ENCODE measurements around the gene CTAGE1. TPM values are rescaled to one million over a fixed set of nuclear protein-coding genes. Genes with fewer than 3 reads are reported as not detected.

CTAGE1 gene
- total RNA-seq, 2 donors from 2014 or later, result not detected

DNA sequence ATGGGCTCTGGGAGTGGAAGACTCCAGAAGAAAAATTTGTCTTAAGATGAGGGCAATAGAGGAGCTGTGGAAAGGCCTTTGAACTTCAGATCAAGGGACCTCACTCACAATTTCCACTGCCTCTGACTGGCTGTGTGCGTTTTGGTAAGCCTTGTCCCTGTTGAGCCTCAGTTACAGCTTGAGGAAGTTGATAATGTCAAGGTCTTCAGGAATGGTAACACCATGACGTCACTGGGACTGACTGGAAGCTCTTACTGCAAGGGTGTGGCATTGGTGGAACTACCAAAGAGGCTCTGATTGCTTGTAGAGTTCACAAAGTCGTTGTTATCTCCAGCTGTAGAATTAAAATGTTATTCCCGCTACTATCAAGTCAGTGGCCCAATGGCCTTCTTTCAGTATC, 29.2 kb upstream of the CTAGE1 start:
- TF ChIP-seq, protein P1, sequence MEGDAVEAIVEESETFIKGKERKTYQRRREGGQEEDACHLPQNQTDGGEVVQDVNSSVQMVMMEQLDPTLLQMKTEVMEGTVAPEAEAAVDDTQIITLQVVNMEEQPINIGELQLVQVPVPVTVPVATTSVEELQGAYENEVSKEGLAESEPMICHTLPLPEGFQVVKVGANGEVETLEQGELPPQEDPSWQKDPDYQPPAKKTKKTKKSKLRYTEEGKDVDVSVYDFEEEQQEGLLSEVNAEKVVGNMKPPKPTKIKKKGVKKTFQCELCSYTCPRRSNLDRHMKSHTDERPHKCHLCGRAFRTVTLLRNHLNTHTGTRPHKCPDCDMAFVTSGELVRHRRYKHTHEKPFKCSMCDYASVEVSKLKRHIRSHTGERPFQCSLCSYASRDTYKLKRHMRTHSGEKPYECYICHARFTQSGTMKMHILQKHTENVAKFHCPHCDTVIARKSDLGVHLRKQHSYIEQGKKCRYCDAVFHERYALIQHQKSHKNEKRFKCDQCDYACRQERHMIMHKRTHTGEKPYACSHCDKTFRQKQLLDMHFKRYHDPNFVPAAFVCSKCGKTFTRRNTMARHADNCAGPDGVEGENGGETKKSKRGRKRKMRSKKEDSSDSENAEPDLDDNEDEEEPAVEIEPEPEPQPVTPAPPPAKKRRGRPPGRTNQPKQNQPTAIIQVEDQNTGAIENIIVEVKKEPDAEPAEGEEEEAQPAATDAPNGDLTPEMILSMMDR (IDR thresholded peaks at IDR 0.05), result no peak
- Histone ChIP-seq H3K36me3 (no peaks in the 10 kb centered on the region), H3K27ac (no peak overlapping the region), H3K27me3 (replicated peaks; ENCODE audit: insufficient read depth) (no peaks in the 10 kb centered on the region), H3K9me3 (peaks cover 13% of the 10 kb centered on the region), H3K4me3 (no peak overlapping the region), H3K4me1 (ENCODE audit: control insufficient read depth in 1 of 2, low read depth in 2 of 2) (peaks cover 0 to under 1% of the 10 kb centered on the region in 2 donors)
- ATAC-seq (ENCODE audit: insufficient number of reproducible peaks, low FRiP score, low read depth) (no peak), DNase-seq (ENCODE audit: low spot score) (no peak)

DNA sequence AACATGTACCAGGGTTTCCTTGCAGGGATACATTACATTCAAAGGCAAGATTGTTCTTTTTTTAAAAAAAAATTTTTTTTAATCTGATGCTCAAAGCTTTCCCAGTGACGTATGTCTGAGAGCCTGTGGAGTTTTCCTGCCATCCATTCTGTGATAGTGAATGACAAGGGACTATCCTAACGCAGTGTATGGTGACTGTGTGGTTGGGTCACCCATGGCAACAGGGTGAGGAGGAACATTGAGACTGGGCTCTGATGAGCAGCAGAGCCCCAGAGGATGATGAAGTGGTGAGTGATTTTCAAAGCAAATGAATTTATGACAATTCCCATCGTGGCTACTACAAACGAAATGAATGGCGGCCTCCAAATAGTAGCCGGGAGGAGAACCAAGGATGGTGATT, 28.6 kb upstream of the CTAGE1 start:
- Histone ChIP-seq H3K9me3 (peaks cover 13% of the 10 kb centered on the region), H3K27ac (no peak overlapping the region), H3K27me3 (replicated peaks; ENCODE audit: insufficient read depth) (no peaks in the 10 kb centered on the region), H3K36me3 (no peaks in the 10 kb centered on the region), H3K4me3 (no peak overlapping the region), H3K4me1 (ENCODE audit: control insufficient read depth in 1 of 2, low read depth in 2 of 2) (no peaks in the 10 kb centered on the region)
- DNase-seq (ENCODE audit: low spot score) (no peak), ATAC-seq (ENCODE audit: insufficient number of reproducible peaks, low FRiP score, low read depth) (no peak)
- TF ChIP-seq, protein P1 (IDR thresholded peaks at IDR 0.05), result no peak

DNA sequence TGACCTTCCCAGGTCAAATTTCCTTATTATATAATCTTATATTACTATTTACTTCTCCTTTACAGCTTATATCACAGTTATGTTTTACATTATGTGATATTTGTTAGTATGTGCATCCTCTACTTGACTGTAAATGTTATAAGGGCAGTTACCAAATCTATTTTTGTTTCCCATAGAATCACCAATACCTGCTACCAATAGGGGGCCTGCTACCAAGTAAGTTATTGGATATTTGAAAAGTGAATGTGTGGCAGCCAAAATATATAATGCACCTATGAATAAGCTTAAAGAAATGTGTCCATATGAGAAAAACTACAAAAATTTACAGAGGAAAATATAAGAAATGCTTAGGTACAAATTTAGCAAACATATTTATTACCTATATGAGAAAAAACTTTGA, 23.9 kb upstream of the CTAGE1 start:
- Histone ChIP-seq H3K9me3 (no peaks in the 10 kb centered on the region), H3K36me3 (no peaks in the 10 kb centered on the region), H3K4me1 (ENCODE audit: control insufficient read depth in 1 of 2, low read depth in 2 of 2) (no peaks in the 10 kb centered on the region), H3K27me3 (replicated peaks; ENCODE audit: insufficient read depth) (no peaks in the 10 kb centered on the region), H3K4me3 (no peak overlapping the region), H3K27ac (no peak overlapping the region)
- ATAC-seq (ENCODE audit: insufficient number of reproducible peaks, low FRiP score, low read depth) (no peak), DNase-seq (ENCODE audit: low spot score) (no peak)
- TF ChIP-seq, protein P1 (IDR thresholded peaks at IDR 0.05), result no peak

DNA sequence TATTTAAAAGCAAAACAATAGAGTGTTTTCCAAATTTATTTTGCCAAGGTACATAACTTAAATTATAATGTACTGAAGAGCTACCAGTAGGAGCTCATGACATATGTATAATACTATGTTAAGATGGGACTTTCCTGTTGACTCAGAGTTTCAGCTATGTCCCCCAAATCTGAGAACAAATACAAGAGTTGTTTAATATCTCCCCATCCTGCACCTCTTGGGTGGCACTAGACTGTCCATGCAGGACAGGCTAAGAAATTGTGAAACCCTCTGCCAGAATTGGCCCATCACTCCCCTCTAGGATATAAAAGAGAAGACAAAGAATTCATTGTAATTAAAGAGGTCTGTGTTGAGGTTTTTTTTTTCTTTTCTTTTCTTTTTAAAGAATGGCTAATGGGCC, 21.7 kb upstream of the CTAGE1 start:
- H3K4me1 ChIP-seq (ENCODE audit: control insufficient read depth in 1 of 2, low read depth in 2 of 2), result no peaks in the 10 kb centered on the region
- TF ChIP-seq, protein P1 (IDR thresholded peaks at IDR 0.05), result no peak
- no peak overlapping the region for H3K27ac ChIP-seq
- ATAC-seq (ENCODE audit: insufficient number of reproducible peaks, low FRiP score, low read depth), result no peak
- no peak for DNase-seq (ENCODE audit: low spot score)
- no peaks in the 10 kb centered on the region for H3K27me3 ChIP-seq (replicated peaks; ENCODE audit: insufficient read depth)
- no peaks in the 10 kb centered on the region for H3K9me3 ChIP-seq
- H3K36me3 ChIP-seq, result no peaks in the 10 kb centered on the region
- no peak overlapping the region for H3K4me3 ChIP-seq

DNA sequence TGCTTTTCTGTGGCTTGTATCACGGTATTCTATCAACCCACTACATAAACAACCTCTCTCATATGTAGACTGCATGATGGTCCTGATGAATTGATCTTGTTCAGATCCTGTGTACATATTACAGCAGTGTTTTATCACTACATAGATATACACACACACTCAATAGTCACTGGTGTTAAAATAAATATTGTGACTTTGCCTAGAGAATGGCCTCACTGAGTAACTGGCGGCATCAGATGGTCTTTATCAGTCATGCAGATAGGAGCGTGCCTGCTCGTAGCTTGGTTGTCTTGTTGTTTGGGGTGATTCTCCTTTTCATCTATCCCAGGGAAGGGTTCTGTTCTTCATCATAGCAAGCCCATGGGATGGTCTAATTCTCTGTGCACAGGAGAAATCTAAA, 18.4 kb upstream of the CTAGE1 start:
- no peaks in the 10 kb centered on the region for H3K36me3 ChIP-seq
- no peak overlapping the region for H3K4me3 ChIP-seq
- H3K27me3 ChIP-seq (replicated peaks; ENCODE audit: insufficient read depth), result no peaks in the 10 kb centered on the region
- peaks cover 0 to 10% of the 10 kb centered on the region in 2 donors for H3K4me1 ChIP-seq (ENCODE audit: control insufficient read depth in 1 of 2, low read depth in 2 of 2)
- no peaks in the 10 kb centered on the region for H3K9me3 ChIP-seq
- DNase-seq (ENCODE audit: low spot score) (no peak), ATAC-seq (ENCODE audit: insufficient number of reproducible peaks, low FRiP score, low read depth) (no peak)
- no peak overlapping the region for H3K27ac ChIP-seq
- TF ChIP-seq, protein P1 (IDR thresholded peaks at IDR 0.05), result no peak

All from thoracic aorta (tissue), 2 donors.